ENCODE data around the gene BOLL.

DNA sequence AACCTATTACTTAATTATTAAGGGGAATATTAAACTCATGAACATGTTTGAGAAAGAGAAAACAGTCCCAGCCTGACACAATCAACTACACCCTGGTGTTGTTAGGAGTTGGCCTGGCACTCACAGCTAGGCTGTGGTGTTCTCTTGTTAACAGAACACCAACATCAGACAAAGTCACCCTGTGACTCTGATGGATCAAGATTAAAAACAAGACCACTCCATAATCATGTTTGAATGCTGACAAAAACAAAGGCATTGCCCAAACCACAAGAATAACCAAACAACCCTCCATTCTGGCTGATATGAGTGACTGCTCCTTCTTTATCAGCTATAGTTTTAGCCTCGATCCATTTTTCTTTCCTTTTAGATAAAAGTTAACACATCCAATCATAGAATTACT lies 3.0 kb downstream of the BOLL start:
- TF ChIP-seq, protein P1, sequence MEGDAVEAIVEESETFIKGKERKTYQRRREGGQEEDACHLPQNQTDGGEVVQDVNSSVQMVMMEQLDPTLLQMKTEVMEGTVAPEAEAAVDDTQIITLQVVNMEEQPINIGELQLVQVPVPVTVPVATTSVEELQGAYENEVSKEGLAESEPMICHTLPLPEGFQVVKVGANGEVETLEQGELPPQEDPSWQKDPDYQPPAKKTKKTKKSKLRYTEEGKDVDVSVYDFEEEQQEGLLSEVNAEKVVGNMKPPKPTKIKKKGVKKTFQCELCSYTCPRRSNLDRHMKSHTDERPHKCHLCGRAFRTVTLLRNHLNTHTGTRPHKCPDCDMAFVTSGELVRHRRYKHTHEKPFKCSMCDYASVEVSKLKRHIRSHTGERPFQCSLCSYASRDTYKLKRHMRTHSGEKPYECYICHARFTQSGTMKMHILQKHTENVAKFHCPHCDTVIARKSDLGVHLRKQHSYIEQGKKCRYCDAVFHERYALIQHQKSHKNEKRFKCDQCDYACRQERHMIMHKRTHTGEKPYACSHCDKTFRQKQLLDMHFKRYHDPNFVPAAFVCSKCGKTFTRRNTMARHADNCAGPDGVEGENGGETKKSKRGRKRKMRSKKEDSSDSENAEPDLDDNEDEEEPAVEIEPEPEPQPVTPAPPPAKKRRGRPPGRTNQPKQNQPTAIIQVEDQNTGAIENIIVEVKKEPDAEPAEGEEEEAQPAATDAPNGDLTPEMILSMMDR (conservative IDR thresholded peaks at IDR 0.05 in 1 of 2, IDR thresholded peaks at IDR 0.05 in 1 of 2; ENCODE audit: extremely low read depth in 1 of 2, insufficient read depth in 1 of 2, low read depth in 1 of 2, low read length in 2 of 2): no peak
- no peak for TF ChIP-seq EZH2 (IDR thresholded peaks at IDR 0.05; ENCODE audit: borderline replicate concordance, low read length)
